Measurements from ENCODE around the gene NFATC3. TPM values are rescaled to one million over a fixed set of nuclear protein-coding genes. Genes with fewer than 3 reads are reported as not detected.

NFATC3 gene
- total and polyA plus RNA-seq, 11 donors = 5.9 to 35.1 (median 24.2) TPM

DNA sequence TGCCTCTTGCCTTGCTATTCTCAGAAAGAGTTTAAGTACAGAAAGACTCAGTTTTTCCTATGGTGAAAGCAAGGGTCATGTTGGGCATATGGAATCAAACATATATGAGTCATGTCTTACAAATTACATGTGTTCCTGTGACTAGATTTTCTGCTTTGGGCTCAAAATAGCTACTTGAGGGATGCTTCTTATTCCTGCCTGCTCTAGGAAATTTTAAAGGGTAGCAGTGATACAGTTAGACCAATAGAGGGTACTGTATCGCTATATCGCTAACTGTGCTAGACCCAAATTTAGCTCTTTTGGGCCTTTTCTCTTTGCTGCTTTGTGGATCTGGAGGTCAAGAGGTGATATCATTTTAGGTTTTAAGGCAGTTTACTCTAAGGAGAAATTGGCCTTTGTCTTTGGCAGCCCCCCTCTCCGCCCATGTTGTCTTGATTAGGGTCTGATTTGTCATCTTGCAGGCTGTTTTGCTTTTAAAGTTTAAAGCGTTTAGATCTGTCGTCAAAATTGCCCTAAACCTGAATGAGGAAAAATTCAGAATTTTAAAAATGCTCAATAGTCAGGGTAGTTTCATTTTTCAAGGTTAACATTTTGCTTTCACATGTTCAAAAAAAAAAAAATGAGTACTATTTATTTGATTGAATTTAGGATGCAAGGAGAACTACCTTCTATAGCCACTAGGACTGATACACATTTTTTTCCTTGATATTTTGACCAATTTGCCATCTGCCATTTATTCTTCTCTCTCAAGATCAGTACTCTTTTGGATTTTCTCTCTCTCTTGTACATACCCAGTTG lies 8.8 kb downstream of the NFATC3 start:
- no peaks in the 10 kb centered on the region for H3K9me3 ChIP-seq
- H3K36me3 ChIP-seq = peaks cover 0 to 7% (median 0%) of the 10 kb centered on the region in 9 donors
- intact Hi-C loops (cut with DNase I) = loop anchor here in 7 of 10 donors (2.0 to 10.0 kb wide), 6 partner anchors 108 to 231 kb away; no protein-coding TSS in a partner anchor
- H3K27ac ChIP-seq = peak overlapping the region in 1 of 12 donors; percentile 13
- H3K4me3 ChIP-seq = no peak overlapping the region
- H3K4me1 ChIP-seq = peaks cover 0 to 71% (median 43%) of the 10 kb centered on the region in 12 donors
- peak; percentile 56 to 73 (median 63) for ATAC-seq
- H3K27me3 ChIP-seq = no peaks in the 10 kb centered on the region
- TF ChIP-seq POLR2A (IDR thresholded peaks at IDR 0.05) = no peak
- TF ChIP-seq, protein P1, sequence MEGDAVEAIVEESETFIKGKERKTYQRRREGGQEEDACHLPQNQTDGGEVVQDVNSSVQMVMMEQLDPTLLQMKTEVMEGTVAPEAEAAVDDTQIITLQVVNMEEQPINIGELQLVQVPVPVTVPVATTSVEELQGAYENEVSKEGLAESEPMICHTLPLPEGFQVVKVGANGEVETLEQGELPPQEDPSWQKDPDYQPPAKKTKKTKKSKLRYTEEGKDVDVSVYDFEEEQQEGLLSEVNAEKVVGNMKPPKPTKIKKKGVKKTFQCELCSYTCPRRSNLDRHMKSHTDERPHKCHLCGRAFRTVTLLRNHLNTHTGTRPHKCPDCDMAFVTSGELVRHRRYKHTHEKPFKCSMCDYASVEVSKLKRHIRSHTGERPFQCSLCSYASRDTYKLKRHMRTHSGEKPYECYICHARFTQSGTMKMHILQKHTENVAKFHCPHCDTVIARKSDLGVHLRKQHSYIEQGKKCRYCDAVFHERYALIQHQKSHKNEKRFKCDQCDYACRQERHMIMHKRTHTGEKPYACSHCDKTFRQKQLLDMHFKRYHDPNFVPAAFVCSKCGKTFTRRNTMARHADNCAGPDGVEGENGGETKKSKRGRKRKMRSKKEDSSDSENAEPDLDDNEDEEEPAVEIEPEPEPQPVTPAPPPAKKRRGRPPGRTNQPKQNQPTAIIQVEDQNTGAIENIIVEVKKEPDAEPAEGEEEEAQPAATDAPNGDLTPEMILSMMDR (IDR thresholded peaks at IDR 0.05) = peak; percentile 12 to 64 (median 41)
- no peak for DNase-seq
- 54 to 73% (median 71%) methylated on average over 5 of the region's 5 CpGs for WGBS, 4 donors

DNA sequence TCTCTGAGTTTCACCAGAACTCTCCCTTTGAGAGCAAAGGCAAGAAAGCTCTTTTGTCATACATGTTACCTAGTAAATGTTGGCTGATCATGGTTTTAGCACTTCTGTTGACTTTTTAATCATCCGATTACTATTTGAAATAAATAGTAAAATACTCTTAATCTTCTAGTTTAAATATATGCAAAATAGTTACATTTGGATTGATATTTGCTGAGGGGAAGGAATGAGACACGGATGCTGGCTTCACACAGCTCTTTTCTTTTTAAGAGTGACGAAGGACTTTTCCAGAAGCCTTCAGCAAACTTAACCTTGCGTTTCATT lies 9.4 kb downstream of the NFATC3 start:
- 67 to 78% (median 70%) methylated on average over 4 of the region's 4 CpGs for WGBS, 4 donors
- no peak overlapping the region for H3K4me3 ChIP-seq
- DNase-seq (no peak), ATAC-seq (no peak)
- intact Hi-C loops (cut with DNase I) = loop anchor here in 6 of 10 donors (2.0 to 10.0 kb wide), 5 partner anchors 108 to 230 kb away; no protein-coding TSS in a partner anchor
- H3K27ac ChIP-seq = peak overlapping the region in 1 of 12 donors; percentile 13
- no peaks in the 10 kb centered on the region for H3K9me3 ChIP-seq
- H3K36me3 ChIP-seq = peaks cover 0 to 10% (median 0%) of the 10 kb centered on the region in 9 donors
- no peak for TF ChIP-seq POLR2A (IDR thresholded peaks at IDR 0.05)
- TF ChIP-seq, protein P1 (IDR thresholded peaks at IDR 0.05) = no peak
- H3K27me3 ChIP-seq = no peaks in the 10 kb centered on the region
- H3K4me1 ChIP-seq = peaks cover 0 to 65% (median 40%) of the 10 kb centered on the region in 12 donors

DNA sequence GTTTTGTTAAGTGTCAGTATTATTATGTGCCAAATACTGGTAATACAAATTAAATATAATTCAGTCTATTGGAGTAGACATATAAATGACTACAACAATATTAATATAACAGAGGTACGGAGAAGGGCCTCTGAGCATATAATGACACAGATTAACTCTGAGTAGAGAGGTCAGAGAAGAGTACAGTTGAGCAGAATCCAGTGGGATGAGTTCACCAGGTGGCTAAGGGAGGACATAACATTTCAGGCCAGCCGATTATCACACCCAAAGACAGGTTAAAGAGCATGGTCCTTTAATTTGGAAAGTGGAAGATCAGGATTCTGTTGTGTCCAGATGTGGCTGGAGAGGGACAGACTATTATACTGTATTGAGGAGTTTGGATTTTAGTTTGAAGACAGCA lies 11.3 kb downstream of the NFATC3 start:
- Histone ChIP-seq H3K36me3 (peaks cover 0 to 10% (median 0%) of the 10 kb centered on the region in 9 donors), H3K4me3 (no peak overlapping the region), H3K9me3 (no peaks in the 10 kb centered on the region), H3K27ac (no peak overlapping the region), H3K27me3 (no peaks in the 10 kb centered on the region), H3K4me1 (peaks cover 0 to 52% (median 27%) of the 10 kb centered on the region in 12 donors)
- ATAC-seq (no peak), DNase-seq (no peak)
- WGBS, 4 donors = 92 to 98% (median 94%) methylated on average over 2 of the region's 2 CpGs
- intact Hi-C loops (cut with DNase I) = loop anchor here in 3 of 10 donors (10.0 kb wide), 2 partner anchors 128 to 228 kb away; no protein-coding TSS in a partner anchor
- TF ChIP-seq, protein P1 (IDR thresholded peaks at IDR 0.05) = no peak
- no peak for TF ChIP-seq POLR2A (IDR thresholded peaks at IDR 0.05)

DNA sequence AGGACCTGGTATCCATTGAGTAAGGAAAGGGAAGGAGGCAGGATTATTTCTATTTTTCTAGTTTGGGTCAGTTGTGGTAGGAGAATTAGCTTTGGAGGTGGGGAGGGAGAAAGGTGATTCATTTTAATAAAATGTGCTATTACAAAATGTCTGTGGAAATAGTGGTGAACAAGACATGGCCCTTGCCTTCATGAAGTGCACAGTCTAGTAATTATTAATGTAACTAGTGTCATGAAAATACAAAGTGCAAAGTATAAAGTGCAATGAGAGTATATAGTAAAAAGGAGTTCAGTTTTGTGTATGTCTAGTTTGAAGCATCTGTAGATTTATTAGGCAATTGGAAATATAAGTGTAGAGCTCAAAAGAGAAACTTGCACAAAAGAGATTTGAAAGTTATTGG lies 11.9 kb downstream of the NFATC3 start:
- intact Hi-C loops (cut with DNase I) = loop anchor here in 3 of 10 donors (10.0 kb wide), 2 partner anchors 128 to 228 kb away; no protein-coding TSS in a partner anchor
- Histone ChIP-seq H3K27me3 (no peaks in the 10 kb centered on the region), H3K36me3 (peaks cover 0 to 10% (median 0%) of the 10 kb centered on the region in 9 donors), H3K9me3 (no peaks in the 10 kb centered on the region), H3K27ac (no peak overlapping the region), H3K4me3 (no peak overlapping the region), H3K4me1 (peaks cover 0 to 46% (median 22%) of the 10 kb centered on the region in 12 donors)
- ATAC-seq (no peak), DNase-seq (no peak)
- TF ChIP-seq, protein P1 (IDR thresholded peaks at IDR 0.05) = no peak
- no peak for TF ChIP-seq POLR2A (IDR thresholded peaks at IDR 0.05)

Measured in heart left ventricle (tissue), 16 donors.